T47D (cell line): Measurements from ENCODE around the gene POLR2J3.
"Not testable (repeated sequence)": the region's sequence is repeated elsewhere in the genome, so short reads cannot be mapped to it uniquely, and the experiment has no call there.

Experiments
- DNase-seq, 2 experiments: peaks; one replicate each; pipeline versions ENCODE4 v3.0.0 to v3.0.0-alpha.2; 2011 to 2012; ENCODE audit warnings: low read depth in 1 of 2, low spot score in 1 of 2
- in situ Hi-C: cut with HindIII; loops from 2 replicates; pipeline ENCODE4 v1.10.0; 2016; ENCODE audit warnings: low sequenced_read_pairs, low pct_unique_long_range_greater_than_20kb

The POLR2J3 gene

DNA sequence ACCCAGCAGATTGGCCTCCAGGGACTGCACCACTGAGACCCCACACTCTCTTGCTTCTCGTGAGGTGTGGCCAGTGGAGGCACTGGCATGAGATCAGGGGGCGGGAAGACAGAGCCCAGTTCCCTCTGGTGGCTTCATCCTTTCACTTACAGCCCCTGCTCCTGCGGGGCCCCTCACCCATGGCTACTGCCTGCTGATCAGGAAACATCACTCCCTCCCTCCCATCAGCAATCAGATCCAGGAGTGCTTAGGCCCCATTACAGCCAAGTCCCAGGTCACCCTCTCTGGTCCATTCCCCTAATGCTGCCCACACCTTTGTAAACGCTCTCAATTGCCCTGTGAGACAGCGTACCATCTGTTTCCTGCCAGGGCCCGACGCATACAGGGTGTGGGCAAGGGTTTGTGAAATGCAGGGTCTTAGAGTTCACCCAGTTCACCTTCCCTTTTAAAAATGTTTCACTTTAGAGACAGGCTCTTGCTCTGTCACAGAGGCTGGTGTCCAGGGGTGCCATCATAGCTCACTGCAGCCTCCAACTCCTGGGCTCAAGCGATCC lies 37.2 kb downstream of the POLR2J3 start:
- in situ Hi-C loops, DNase-seq: not testable (repeated sequence)

DNA sequence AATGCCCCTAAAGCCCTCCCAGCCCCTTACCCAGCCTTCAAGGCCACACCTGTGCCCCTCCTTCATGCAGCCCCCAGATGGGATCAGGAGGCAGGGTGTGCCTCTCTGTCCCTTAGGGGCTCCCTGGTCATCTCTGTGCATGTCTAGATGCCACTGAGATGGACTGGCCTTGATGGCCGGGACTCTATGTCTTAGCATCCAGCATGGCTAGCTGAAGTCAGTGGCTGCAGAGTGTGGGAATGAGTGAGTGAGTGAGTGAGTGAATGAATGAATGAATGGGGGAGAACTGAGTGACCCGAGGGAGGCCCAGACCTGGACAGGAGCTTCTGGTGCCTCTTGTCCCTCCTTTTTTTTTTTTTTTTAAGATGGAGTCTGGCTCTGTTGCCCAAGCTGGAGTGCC lies 40.3 kb downstream of the POLR2J3 start:
- in situ Hi-C loops, DNase-seq: not testable (repeated sequence)

DNA sequence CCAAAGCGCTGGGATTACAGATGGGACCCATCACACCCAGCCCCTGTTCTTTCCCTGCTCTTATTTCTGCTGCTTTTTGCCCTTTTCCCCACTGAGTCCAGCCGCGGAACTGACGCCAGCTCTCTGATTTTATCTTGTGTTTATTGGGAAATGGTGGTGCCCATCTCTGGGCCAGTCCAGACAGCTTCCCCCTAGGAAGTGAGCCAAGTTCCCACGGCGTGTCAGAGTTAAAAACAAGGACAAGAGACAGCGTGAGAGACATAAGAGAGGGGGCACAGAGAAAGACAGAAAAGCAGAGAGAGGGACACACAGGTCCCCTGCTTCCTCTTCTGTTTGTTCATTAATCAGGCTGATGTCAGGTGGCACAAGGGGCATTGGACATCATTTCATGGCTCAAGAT lies 40.8 kb downstream of the POLR2J3 start:
- in situ Hi-C loops, DNase-seq: not testable (repeated sequence)

DNA sequence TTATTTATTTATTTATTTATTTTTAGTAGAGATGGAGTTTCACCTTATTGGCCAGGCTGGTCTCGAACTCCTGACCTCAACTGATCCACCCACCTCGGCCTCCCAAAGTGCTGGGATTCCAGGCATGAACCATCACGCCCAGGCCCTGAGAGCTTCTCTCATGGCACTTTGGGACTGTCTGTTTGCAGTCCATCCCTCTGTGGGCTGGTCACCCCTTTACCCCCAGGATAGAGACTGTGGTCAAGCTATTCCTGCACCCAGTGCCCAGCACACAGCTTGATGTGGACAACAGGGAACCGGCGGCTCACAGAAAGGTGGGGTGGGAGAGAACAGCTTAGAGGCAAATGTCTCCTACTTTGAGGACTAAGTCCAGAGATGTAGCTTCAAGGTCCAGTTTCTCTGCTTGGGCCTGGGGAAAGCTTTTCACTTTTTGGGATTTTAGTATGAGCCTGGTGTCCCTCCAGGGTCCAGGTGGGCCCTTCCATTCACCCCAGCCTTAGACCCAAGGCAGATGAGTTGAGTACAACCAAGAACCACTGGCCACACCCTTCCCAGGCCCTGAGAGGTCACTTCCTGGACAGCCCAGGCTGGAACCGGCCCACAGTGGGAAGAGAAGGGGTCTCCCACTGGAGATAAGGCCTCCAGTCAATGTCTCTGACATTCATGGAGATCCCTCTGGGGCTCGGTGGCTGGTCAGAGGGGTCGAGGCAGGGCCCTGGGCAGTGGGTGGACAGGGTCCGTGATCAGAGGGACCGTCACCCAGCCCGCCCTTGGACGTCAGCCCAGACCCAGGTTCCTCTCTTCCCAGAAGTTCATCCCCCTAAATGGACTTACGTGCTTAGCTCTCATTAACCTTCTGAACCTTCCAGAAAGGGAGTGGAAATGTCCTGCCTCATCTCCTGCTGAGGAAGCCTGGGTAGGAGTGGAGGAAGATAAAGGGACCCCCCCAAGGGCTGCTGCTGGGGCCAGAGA lies 44.3 kb downstream of the POLR2J3 start:
- in situ Hi-C loops, DNase-seq: not testable (repeated sequence)

DNA sequence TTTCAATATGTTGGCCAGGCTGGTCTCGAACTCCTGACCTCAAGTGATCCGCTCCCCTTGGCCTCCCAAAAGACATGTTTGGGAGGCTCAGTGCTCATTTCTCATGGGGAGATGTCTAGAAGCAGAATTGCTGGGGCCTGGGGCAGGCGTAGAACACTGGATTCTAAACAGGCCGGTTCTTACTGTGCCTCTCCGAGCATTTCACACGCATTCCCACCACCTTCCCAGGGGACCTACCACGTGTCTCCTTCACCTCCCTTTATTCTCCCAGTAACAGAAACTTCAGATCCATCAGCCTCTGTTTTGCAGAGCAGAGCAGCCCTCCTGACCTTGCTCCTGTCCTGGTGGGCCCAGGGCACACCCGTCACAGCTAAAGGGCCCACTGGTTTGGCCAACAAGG lies 45.2 kb downstream of the POLR2J3 start:
- DNase-seq, in situ Hi-C loops: not testable (repeated sequence)

DNA sequence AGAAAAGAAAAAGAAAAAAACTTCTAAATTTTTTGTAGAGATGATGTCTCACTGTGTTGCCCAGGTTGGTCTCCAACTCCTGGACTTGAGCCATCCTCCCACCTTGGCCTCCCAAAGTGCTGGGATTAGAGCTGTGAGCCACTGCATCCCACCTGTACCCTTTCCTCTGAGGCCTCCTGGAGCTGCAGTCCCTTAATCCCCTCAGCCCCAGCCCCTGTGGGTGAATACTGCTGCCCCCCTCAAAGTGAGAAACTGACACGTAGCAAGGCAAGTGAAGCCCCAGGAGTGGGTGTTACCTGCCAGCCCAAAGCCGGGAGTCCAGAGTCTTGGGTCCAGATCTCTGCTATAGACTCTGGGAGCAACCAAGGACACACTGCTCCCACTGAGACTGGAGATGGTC lies 47.6 kb downstream of the POLR2J3 start:
- DNase-seq, in situ Hi-C loops: not testable (repeated sequence)

DNA sequence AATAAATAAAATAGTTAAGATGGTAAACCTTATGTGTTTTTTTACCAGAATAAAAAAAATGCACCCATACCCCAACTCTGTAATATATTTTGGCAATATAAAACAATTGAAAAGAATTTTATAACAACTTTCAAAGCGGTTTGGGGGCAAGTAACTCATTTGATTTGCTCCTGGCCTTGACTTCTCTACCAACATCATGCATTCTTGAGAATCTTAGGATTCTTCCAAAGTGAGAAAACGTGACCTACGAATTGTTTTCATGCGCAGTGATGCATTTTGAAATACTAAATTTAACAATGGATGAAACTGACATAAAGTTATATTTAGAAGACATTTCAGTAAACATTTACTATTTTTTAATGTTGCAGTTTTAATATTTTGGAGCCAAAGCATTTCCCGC lies 51.6 kb downstream of the POLR2J3 start:
- DNase-seq, in situ Hi-C loops: not testable (repeated sequence)

DNA sequence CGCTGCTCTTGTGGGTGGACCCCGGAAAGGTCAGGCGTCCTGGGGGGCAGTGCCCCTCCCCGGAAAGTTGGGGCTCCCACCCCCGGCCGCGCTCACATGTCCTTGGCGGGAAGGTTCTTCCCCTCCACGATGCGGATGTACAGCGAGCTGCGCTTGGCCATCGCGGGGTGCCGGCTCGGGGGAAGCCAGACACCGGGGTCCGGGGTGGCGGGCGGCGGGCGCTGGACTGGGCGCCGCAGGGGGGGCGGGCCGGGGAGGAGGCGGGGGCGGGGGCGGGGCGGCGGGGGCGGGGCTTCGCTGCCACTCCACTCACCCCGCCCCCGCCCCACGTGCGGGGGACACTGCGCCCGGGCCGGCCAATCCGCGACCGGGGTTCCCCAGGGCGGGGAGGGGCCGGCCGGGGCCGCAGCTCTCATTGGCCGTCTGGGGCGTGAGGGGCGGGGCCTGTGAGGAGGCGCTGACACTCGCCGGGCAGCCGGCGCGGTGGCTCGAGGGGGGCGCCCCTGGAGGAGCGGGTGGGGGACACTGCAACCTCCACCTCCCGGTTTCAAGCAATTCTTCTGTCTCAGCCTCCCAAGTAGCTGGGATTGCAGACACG lies 54.7 kb downstream of the POLR2J3 start, which contains the start of gene RASA4B:
Gene RASA4B (minus strand): TSS at position 228 of the 598 bp plus-strand sequence. CDS start 67 bp downstream, at position 161.
- not testable (repeated sequence) for DNase-seq

More for the DNA sequence above, 54.7 kb downstream of the POLR2J3 start, which contains the start of gene RASA4B:
- in situ Hi-C loops: not testable (repeated sequence)
